HG03175 (cell line): ENCODE measurements around the gene DNER.

Experiments used
- ATAC-seq: cut with Tn5 transposase; IDR thresholded peaks from one replicate; pipeline ENCODE4 v1.9.1; 2021; ENCODE audit warnings: mild to moderate bottlenecking, moderate library complexity; ENCODE audit not compliant: unreplicated experiment

Gene DNER

DNA sequence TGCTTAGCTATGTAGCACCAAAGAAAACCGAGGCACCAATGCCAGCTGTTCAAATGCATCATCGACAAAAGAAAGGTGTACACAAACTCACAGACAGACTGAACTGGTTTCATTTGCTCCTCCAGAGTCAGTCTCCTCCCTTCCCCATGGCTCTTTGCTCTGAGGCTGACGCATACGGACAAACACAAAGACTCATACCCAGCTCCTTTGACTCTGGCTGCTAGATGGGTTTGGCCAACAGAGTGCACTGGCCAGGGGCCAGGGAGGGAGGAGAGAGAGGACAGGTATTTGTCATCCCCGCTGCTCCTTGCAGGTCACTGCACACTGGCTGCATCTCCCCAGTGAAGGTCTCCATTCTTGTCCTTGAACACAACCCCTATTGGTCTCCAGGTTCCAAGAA lies 40.7 kb downstream of the DNER start:
- no peak for ATAC-seq

DNA sequence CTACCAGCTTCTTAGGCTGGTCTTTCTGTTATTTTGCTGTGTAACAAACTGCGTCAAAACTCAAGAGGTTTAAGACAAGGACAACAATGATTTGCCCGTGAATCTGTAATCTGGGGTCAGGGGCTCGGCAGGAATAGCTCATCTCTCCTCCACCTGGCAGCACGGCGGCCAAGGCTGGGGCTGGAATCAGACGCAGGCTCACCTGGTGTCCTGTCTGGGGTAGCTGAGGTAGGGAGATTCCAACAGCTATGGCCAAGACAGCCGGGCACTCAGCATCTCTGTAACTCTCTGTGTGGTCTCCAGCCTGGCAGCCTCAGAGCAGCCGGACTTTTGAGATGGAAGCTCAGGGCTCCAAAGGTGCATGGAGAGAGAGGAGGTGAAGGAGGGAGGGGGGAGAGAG lies 42.3 kb downstream of the DNER start:
- no peak for ATAC-seq

DNA sequence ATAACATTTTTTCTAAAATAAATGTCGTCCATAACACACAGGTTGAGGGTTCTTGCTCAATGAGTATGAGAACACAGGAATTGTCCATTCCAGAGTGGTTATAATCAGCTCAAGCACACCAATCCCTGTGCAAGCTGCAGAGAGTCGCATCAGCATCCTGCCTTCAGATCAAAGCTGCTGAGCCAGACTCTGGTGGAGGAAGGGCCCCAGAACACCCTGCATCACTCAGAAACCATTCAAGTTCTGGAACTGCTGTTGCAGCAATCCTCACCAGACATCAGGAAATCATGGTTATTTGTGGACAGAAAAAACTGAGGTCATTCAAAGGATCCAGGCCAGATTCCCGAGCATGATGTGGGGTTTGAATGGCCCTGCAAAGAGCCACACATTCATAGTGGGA lies 44.5 kb downstream of the DNER start:
- no peak for ATAC-seq

DNA sequence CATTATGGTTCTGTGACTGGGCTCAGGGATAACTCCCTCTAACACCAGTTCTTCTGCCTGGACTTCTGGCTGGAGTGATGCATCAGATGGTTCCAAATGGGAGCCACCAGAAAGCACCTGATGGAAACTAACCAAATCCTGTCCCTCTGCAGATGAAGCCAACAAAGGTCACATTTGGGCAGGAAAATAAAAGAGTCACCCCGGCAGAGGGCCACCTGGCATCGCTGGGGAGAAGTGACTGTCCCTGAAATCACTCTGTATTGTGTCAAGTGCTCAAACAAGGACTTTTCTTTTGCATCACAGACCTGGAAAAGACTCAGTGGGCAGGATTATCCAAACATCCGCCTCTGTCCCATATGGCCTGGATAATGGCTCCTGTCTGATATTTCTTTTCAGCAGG lies 47.5 kb downstream of the DNER start:
- no peak for ATAC-seq

DNA sequence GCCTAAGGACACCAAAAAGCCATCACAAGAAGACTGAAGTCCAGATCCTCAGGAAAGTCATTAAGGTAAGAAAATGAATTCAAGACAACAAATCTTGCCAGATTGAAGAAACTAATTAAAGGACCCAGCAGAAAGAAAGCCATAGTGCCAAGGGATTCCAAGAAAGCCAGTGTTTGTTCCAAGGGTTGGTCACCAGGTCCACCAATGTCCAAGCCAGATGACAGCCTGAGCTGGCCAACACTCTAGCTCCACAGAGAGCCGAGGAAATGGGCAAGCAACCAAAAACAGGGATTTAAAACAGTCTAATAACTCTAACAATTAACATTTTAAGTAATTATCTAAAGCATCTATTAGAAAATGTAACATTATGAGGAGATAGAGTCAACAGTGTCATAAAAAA lies 49.2 kb downstream of the DNER start:
- no peak for ATAC-seq

DNA sequence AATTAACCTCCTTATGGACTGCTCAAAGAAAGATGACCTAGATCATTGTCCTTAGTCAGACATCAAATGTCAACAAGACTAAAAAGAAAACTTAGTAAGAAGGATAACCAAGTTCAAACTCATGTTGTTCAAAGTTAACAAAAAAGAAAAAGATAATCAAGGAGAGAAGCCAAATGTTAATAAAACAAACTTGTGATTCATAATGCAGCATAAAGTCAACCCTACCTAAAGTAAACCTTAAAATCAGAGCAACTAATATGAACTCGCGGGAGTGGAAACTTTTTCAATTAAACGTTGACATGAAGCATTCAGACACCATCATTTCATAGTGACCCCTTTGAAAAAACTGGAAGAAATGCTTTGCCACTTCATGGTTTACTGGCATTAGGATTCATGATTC lies 52.9 kb downstream of the DNER start:
- ATAC-seq, result no peak

DNA sequence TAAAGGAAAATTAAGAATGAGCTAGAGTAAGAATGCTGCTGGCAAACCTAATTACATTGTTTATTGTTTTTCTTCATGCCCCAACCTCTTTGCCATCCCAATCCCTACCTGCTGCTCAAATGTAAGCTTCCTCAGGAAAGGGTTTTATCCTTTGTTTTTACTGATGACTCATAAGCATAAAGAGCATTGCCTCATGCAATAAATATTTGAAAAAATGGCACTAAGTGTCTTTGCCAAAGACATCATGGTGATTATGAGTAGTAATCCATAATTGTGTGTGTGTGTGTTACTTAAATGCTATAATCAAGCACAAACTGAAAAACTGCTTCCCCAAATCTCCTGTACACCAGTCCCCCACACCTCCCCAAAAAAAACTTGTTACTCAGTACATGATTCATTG lies 53.4 kb downstream of the DNER start:
- no peak for ATAC-seq

DNA sequence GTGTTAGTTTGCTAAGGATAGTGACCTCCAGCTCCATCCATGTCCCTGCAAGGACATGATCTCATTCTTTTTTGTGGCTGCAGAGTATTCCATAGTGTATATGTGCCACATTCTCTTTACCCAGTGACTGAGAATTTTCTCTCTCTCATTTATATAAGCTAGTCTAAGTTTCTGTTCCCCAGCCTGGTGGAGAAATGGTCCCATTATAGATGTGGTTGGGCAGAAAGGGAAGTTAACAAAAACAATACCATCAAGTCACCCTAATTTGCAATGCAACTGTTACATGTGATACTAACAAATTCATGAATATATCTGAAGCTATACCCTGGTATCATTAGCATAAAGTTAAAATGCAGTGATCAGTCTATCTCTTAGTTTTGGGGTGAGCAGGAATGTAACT lies 54.0 kb downstream of the DNER start:
- ATAC-seq, result no peak

DNA sequence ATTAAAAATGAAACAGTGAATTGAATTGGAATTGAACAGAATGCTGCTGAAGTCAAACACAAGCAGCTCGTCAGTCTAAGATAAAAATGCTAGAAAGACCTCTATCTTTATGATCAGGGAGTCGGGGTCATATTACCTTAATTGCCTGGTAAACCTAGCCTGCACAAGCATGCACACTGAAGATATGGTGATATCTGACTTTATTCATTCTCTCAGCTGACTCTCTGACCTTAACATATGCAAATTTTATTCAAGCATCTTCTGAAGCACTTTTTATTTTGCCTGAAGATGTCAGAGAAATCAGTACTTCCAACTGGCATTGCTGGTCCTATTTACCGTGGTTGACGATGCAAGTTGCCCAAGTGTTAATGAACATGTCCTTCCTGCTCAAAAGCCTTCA lies 56.4 kb downstream of the DNER start:
- ATAC-seq, result no peak

DNA sequence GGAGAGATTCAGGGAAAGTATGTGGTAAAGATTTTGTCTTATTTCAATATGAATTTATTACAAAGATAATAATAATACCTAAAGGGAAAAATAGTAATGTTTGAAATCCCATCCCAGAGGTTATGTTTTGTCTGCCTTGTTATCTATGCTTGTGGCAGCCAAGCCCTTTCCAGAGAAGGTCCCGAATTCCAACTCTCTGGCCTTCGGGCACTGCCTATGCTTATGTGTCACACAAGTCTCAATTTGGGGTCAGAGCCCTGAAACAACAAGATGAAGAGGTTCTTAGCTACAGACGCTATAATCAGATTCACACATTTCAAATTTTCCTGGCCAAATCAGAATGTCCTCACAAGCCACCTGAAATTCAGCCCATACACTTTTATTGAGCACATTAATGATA lies 59.9 kb downstream of the DNER start:
- no peak for ATAC-seq

DNA sequence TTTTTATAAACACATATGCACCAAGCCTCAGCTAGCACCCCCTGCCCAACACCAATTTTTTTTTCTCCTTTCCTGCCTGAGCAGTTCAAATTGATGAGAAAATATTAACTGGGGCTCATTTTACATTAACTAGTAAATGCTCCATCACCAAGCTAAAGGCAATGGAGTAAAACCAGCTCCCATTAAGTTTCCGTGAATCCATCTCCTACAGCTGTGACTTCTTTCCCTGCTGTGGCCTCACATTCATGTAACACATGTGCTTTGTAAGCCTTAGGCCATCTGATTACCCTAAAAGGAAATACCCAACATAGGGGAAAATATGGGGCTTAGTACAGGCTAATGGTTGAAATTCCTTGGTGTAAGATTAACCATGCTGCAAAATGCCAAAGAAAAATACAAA lies 60.8 kb downstream of the DNER start:
- ATAC-seq, result no peak

DNA sequence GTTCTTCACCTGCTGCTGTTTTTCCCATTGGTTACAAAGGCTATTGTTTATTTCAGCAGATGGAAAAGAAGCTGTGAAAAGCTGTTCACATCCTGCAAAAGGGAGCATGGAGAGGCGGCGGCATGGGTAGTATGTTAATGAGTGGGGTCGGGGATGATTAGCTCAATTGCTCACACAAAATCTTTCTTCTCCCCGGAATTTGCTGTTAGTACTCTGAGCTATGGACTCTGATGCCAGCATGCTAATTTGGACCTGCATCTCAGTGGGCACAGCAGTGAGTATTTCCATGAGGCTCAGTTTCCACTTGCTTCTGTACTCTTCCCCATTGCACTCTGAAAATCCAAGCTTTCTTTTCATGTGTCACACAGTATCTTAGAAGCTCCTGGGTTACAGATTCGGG lies 61.6 kb downstream of the DNER start:
- no peak for ATAC-seq

DNA sequence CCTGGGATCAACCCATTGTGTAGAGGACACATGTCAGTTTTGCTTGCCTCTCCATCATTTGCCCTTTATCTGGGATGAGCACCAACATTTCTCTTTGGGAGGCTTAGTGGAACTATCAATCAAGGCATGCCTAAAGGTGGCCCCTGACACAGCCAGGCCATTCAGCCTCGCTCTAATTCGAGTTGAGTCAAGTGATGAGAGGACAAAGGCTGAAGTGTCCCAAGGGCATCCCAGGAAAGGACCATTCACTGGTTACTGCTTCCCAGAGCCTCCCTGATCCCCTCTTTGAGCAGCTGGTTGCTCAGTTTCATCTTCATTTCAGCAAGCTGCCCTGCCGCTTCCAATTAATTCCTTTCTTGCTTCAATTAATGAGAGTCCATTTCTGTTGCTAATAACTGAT lies 63.5 kb downstream of the DNER start:
- ATAC-seq, result no peak

DNA sequence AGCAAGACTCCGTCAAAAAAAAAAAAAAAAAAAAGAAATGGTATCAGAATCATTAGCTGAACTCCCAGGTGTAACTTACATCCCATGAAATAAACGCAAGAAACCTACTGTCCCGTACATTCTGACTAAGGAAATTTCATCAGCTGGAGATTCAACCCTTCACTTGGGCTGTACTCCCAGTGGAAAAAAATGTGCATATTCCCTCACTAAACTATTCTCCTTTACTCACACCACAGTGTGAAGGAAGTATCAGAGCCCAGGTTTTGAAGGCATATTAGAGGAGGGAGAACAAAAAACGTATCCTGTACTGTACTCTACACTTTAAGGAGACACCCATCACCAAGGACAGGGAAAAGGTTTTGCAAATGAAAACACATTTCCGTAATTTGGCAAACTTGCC lies 64.3 kb downstream of the DNER start:
- no peak for ATAC-seq

DNA sequence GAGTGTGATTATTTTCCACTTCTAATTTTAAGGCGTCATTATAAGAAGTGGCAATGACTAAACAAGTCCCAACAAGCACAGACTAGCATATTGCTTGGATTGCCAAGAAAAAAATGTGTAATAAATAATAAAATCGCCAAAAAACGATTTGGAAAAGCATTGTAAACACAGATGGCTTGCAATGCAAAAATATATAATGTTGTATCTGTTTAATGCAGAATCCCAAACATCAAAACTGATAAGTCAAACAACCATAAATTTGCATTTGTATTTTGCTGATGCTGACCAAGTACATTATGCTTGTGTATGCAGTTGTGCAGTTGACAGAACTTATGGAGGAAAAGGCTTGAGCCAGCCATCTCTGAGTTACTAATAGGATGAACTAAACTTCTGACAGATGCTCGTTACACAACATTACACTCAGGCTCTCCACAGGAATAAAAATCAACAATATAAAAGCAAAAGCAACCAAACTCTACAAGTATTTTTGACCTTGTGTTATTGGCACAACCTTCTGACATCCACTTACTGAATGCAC lies 68.1 kb downstream of the DNER start:
- ATAC-seq, result no peak

DNA sequence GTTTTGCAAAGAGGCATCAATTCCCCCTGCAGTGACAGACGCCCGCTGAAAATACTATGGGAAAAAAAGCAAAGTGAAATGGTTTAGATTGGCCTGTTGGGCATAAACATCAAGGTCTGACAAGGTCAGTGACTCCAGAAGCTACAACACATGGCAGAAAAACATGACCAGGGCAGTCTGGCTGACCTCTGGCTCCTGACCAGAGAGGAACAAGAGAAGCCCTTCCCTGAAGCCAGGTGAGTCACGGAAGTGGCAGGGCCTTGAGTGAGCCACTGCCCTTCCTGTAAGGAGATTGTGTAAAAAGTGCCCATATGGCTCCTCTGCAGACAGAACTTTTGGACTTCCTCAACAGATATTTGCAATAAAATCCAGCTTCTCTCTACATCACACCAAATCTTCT lies 72.0 kb downstream of the DNER start:
- no peak for ATAC-seq

DNA sequence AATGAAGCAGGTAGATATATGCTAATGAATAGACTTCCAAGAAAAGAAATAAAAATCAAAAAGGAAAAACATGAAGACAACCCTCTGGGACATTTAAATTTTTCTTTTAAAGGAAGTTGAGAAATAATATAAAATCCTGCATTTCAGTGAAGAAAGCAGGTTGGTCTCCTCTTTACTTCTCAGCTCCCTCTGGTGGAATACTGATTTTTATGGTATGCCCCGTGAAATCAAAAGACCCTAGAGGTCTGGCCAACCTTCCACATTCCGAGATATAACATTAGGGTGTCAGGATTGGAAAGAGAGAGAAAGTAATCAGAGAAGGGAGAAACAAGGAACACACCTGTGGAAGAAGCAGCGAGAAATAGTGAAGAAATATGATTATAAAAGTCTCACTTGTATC lies 72.7 kb downstream of the DNER start:
- no peak for ATAC-seq

DNA sequence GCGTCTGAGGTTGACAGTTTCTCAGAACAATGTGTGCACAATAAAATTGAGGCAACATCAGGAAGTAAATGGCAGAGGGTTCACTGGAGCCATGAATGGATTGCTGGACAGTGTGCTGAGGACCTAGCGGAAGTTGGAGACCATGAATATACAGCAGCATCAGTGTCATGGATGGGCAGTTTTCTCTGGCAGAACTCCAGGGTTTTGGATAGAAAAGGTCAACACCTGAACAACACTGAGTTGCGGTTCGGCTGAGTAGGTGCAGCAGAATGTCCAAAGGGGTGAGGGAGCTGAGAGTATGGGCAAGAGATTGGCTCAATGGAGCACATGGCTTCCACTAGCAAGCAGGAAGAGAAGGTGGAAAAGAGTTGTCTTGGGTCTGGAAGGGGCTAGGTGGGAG lies 73.7 kb downstream of the DNER start:
- ATAC-seq, result no peak

DNA sequence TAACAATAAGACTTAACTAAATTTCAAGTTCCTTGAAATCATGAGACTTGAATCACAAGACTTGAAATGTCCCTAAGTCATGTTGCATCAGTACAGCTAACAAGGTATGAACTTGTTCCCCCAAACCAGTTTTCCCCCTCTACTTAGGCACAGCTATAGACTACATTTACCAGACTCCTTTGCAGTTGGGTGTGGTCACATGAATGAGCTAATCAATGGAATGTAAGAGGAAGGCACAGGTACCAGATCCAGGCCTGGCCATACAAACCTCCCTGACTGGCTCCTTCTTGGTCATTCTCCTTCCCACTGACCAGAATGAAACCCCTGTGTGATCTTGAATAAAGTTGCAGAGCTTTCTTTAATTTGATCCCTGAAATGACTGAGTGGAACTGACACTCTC lies 77.8 kb downstream of the DNER start:
- no peak for ATAC-seq

DNA sequence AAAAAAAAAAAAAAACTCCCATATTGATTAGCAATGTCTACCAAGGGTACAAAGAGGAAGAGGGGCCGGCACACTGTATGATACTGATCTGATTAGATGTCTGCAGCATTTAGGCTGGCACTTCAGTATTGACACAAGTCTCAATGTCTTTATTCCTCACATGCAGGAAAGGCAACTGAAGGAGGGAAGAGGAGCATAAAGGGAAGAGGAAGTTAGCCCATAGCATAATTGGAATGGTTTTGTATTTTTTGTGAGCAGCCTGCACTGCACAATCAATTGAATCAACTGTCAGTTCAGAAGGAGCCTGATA lies 79.0 kb downstream of the DNER start:
- ATAC-seq, result no peak

DNA sequence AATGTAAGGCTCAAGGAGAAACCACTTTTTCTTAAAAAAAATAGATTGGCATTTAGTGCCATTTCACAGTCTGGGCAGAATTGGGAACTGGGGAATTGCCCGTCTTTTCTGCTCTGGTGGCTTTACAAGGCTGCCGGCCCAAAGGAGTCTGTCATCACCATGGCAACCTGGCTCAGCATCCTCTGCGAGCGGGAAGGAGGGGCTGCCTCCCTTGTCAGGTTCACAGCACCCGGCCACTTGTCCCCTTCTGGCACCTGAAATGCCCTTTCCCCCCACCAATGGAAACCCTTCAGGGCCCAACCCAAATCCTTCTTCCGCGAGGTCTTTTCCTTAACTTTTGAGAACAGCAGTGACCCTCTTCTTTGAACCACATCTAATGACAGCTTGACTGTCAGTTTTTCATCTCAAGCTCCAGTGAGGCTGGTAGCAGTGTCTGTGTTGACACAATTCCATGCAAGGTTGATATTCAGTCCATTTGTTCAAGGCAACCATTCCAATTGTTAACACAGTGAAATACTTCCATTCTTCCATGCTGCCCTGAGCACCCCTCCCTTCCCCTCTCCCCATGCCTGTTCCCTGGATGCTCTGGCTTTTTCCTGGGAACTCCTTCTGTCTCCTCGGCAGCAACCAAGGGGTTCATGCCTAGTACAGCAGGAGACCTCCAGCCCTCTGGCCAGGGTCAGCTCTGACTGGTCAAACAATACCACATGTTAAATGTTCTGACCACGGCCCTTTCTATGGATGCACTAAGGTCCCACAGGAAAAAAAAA lies 79.6 kb downstream of the DNER start:
- ATAC-seq, result no peak

DNA sequence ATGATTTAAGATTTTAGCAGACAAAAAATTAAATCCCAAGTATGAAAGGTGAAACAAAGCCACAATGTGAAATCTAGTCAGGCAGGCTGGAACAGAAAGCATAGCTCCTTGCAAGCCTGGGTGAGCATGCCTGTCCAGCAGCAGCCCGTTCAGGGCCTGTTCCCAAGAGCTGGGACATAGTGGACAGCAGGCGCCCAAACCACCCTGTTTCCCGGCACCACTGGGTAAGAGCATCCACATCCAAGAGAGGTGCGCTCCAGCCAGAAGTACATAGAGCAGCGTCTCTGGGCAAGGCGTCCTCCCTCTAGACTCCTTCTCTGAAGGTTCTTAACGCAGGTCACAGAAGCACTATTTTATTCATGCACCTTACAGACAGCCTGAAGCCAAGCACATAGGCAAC lies 80.8 kb downstream of the DNER start:
- ATAC-seq, result no peak

DNA sequence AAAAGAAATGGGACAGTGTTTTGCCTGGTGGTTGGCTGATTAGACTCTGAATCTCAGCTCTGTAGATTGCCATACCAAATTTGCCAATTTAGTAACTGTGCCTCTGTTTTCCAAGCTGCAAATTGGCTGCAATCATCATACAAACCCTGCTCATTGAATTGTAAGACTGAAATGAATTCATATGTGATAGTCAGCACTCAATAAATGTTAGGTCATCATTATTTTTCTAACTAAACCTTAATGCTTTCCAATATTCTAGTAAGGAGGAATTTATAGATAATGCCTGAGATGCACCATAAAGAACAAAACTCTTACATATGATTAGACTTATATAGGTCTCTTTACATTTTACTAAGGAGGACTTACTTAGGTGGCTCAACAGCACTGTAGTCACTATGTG lies 85.3 kb downstream of the DNER start:
- ATAC-seq, result no peak
